Erythroblast (primary cell): ENCODE measurements around the gene CCDC8.
"Not testable (repeated sequence)": the region's sequence is repeated elsewhere in the genome, so short reads cannot be mapped to it uniquely, and the experiment has no call there.

Source experiments
- DNase-seq, 2 experiments: peaks; one replicate each; lab custom pipeline; 2025; lab: John Stamatoyannopoulos, UW
- GATA1 ChIP-seq: IDR thresholded peaks from 2 replicates; pipeline ENCODE4 v1.6.1; 2011; ENCODE audit warnings: low read depth, mild to moderate bottlenecking, control low read depth, low read length, moderate library complexity
- POLR2A ChIP-seq: IDR thresholded peaks from 2 replicates; pipeline ENCODE4 v1.6.1; 2011; ENCODE audit warnings: mild to moderate bottlenecking, low read length

CCDC8 gene

GRCh38 chr19:46442808-46443450, 29.6 kb upstream of the CCDC8 start:
- no peak for TF ChIP-seq GATA1
- no peak for TF ChIP-seq POLR2A
- DNase-seq, result no peak

- DNase-seq, result no peak
- TF ChIP-seq GATA1 (no peak), POLR2A (no peak)
Observed at GRCh38 chr19:46441866-46442265, 28.5 kb upstream of the CCDC8 start.

- DNase-seq, result not testable (repeated sequence)
Observed at GRCh38 chr19:46435689-46436088, 22.3 kb upstream of the CCDC8 start.

- DNase-seq, result no peak
- TF ChIP-seq POLR2A (no peak), GATA1 (no peak)
Observed at GRCh38 chr19:46435009-46435408, 21.6 kb upstream of the CCDC8 start.

GRCh38 chr19:46433470-46433869, 20.1 kb upstream of the CCDC8 start:
- not testable (repeated sequence) for DNase-seq

GRCh38 chr19:46431824-46432223, 18.5 kb upstream of the CCDC8 start:
- DNase-seq, result no peak
- TF ChIP-seq POLR2A, result no peak
- no peak for TF ChIP-seq GATA1

GRCh38 chr19:46429999-46430398, 16.6 kb upstream of the CCDC8 start:
- TF ChIP-seq GATA1 (no peak), POLR2A (no peak)
- DNase-seq, result no peak

GRCh38 chr19:46428239-46429135, 15.1 kb upstream of the CCDC8 start, which contains the start of gene PNMA8C:
TSS of gene PNMA8C (minus strand) at chr19:46428936. CDS start at chr19:46428359, 577 bp downstream.
- peak; percentile 36 to 54 for DNase-seq
- TF ChIP-seq GATA1, result no peak
- no peak for TF ChIP-seq POLR2A

GRCh38 chr19:46427518-46428045, 14.2 kb upstream of the CCDC8 start:
- no peak for TF ChIP-seq POLR2A
- TF ChIP-seq GATA1, result no peak
- no peak for DNase-seq

GRCh38 chr19:46426506-46427162, 13.3 kb upstream of the CCDC8 start:
- peak; percentile 32 to 52 for DNase-seq

GRCh38 chr19:46426035-46426505, 12.7 kb upstream of the CCDC8 start:
- no peak for TF ChIP-seq POLR2A
- TF ChIP-seq GATA1, result no peak
- no peak for DNase-seq

More at GRCh38 chr19:46426506-46427162, 13.3 kb upstream of the CCDC8 start:
- TF ChIP-seq POLR2A (no peak), GATA1 (no peak)

- no peak for DNase-seq
- no peak for TF ChIP-seq GATA1
- TF ChIP-seq POLR2A, result no peak
Observed at GRCh38 chr19:46423188-46423587, 9.8 kb upstream of the CCDC8 start.

GRCh38 chr19:46422344-46422743, 9.0 kb upstream of the CCDC8 start:
- TF ChIP-seq POLR2A, result no peak
- no peak for TF ChIP-seq GATA1
- no peak for DNase-seq

GRCh38 chr19:46420056-46420455, 6.7 kb upstream of the CCDC8 start:
- no peak for DNase-seq

GRCh38 chr19:46415804-46416709, 2.7 kb upstream of the CCDC8 start:
- peak; percentile 74 to 75 for DNase-seq

More at GRCh38 chr19:46420056-46420455, 6.7 kb upstream of the CCDC8 start:
- TF ChIP-seq POLR2A, result no peak
- no peak for TF ChIP-seq GATA1

- not testable (repeated sequence) for DNase-seq
Observed at GRCh38 chr19:46414899-46415298, 1.5 kb upstream of the CCDC8 start.
